ENCODE data around the gene MAGI2.
A peak's percentile ranks its signal among the peaks of the same experiment; 100 is the strongest.
"Not testable (repeated sequence)": the region's sequence is repeated elsewhere in the genome, so short reads cannot be mapped to it uniquely, and the experiment has no call there.

The MAGI2 gene

GRCh38 chr7:78240179-78240578, 1213.3 kb downstream of the MAGI2 start:
- not testable (repeated sequence) for H3K36me3 Mint-ChIP-seq; H3K27me3 Mint-ChIP-seq; H3K27ac Mint-ChIP-seq; ATAC-seq (replicated peaks); H3K4me3 Mint-ChIP-seq; H3K4me1 Mint-ChIP-seq; DNase-seq
- peaks cover 7 to 14% of the 10 kb centered on the region in 2 donors for H3K9me3 Mint-ChIP-seq

DNA sequence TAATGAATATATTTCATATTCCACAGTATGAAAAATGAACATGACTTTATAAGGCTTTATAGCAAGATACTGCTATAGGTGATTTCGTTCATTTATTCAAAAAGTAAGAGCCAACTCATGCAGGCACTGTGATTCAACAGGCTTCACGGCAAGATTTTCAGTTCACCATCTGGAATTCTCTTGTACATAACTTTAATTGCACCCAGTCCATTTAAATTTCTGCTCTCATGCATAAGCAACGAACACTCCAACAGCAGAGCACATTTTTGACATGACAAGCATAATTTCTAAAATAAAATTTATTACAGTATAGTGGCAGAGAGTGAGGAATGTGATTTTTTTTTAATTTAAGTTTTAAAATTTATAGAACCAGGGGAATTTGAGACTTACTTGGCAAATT, 1218.8 kb downstream of the MAGI2 start:
- H3K9me3 Mint-ChIP-seq = peaks cover 4 to 11% of the 10 kb centered on the region in 2 donors
- no peak for ATAC-seq (replicated peaks)
- no peaks in the 10 kb centered on the region for H3K36me3 Mint-ChIP-seq
- H3K4me3 Mint-ChIP-seq = no peak overlapping the region
- DNase-seq = no peak
- no peaks in the 10 kb centered on the region for H3K27me3 Mint-ChIP-seq
- no peaks in the 10 kb centered on the region for H3K4me1 Mint-ChIP-seq
- no peak overlapping the region for H3K27ac Mint-ChIP-seq

GRCh38 chr7:78232806-78233205, 1220.7 kb downstream of the MAGI2 start:
- H3K36me3 Mint-ChIP-seq = no peaks in the 10 kb centered on the region
- H3K9me3 Mint-ChIP-seq = peaks cover under 1 to 8% of the 10 kb centered on the region in 2 donors
- DNase-seq (no peak), ATAC-seq (replicated peaks) (no peak)
- peaks cover 0 to 5% of the 10 kb centered on the region in 2 donors for H3K27me3 Mint-ChIP-seq
- no peak overlapping the region for H3K4me3 Mint-ChIP-seq
- no peak overlapping the region for H3K27ac Mint-ChIP-seq
- no peaks in the 10 kb centered on the region for H3K4me1 Mint-ChIP-seq

DNA sequence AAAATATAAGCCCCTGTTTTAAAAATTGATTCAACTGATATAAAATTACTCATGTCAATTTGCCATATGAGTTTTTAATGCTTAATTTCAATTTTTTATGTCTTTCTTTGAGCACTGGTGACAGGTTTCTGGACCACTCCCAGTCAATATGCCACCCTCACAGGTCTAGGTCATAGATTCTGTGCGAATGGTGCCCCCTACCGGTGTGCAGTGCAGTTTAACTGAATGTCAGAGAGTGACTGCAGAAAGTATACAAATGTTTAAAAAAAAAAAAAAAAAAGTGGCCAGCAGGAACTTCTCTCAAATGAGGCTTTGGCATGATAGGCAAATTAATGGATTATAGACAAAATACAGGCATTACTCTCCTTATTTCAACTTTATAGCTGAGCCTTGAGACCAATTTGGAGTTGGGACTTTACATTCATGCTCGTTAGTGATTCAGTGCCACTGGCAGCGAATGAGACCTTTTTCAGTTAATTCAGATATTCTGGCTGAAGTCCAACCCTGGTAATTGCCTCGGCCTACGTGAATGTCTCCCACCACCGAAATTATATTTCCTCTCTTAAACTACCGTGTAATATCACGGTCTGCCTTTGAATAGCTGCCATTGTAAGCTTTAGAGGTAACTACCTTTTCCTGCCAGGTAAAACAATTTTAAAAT, 1227.3 kb downstream of the MAGI2 start:
- Mint-ChIP-seq H3K27ac (no peak overlapping the region), H3K4me3 (no peak overlapping the region), H3K27me3 (peaks cover under 1 to 5% of the 10 kb centered on the region in 2 donors), H3K4me1 (no peaks in the 10 kb centered on the region), H3K9me3 (no peaks in the 10 kb centered on the region), H3K36me3 (no peaks in the 10 kb centered on the region)
- peak; percentile 57 to 59 for ATAC-seq (replicated peaks)
- DNase-seq = peak; percentile 14

DNA sequence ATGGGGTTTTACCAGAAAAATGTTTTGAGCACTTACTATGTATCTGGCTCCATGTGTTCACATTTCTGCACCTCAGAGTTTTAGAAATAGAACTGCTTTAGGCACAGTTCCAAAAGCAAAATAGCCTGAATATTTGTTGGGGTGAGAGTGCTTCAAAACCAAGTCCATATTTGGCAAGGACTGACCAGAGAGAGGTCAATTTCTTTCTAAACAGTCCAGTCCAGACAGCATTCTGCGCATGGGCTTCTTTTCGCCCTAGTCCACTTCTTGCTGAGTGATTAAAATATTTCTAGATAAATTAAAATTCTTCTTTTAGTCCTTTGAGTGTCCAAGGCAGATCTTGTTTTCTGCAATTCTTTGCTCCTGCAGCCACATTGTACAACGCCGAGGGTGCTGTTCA, 1227.9 kb downstream of the MAGI2 start:
- DNase-seq (no peak), ATAC-seq (replicated peaks) (no peak)
- H3K4me3 Mint-ChIP-seq = no peak overlapping the region
- no peaks in the 10 kb centered on the region for H3K36me3 Mint-ChIP-seq
- H3K27me3 Mint-ChIP-seq = peaks cover 4 to 5% of the 10 kb centered on the region in 2 donors
- no peak overlapping the region for H3K27ac Mint-ChIP-seq
- H3K9me3 Mint-ChIP-seq = no peaks in the 10 kb centered on the region
- no peaks in the 10 kb centered on the region for H3K4me1 Mint-ChIP-seq

GRCh38 chr7:78224923-78225322, 1228.5 kb downstream of the MAGI2 start:
- ATAC-seq (replicated peaks) (no peak), DNase-seq (no peak)
- no peak overlapping the region for H3K27ac Mint-ChIP-seq
- H3K9me3 Mint-ChIP-seq = no peaks in the 10 kb centered on the region
- no peaks in the 10 kb centered on the region for H3K36me3 Mint-ChIP-seq
- H3K4me3 Mint-ChIP-seq = no peak overlapping the region
- peaks cover 4 to 5% of the 10 kb centered on the region in 2 donors for H3K27me3 Mint-ChIP-seq
- no peaks in the 10 kb centered on the region for H3K4me1 Mint-ChIP-seq

- ATAC-seq (replicated peaks) (no peak), DNase-seq (no peak)
- Mint-ChIP-seq H3K27ac (no peak overlapping the region), H3K4me1 (no peaks in the 10 kb centered on the region), H3K4me3 (no peak overlapping the region), H3K36me3 (no peaks in the 10 kb centered on the region), H3K9me3 (no peaks in the 10 kb centered on the region), H3K27me3 (peaks cover under 1 to 4% of the 10 kb centered on the region in 2 donors)
Observed at GRCh38 chr7:78223598-78223997, 1229.9 kb downstream of the MAGI2 start.

- H3K36me3 Mint-ChIP-seq = no peaks in the 10 kb centered on the region
- H3K27me3 Mint-ChIP-seq = peaks cover 0 to 4% of the 10 kb centered on the region in 2 donors
- H3K27ac Mint-ChIP-seq = no peak overlapping the region
- no peak for DNase-seq
- H3K4me1 Mint-ChIP-seq = no peaks in the 10 kb centered on the region
- no peak overlapping the region for H3K4me3 Mint-ChIP-seq
- no peak for ATAC-seq (replicated peaks)
- no peaks in the 10 kb centered on the region for H3K9me3 Mint-ChIP-seq
Observed at GRCh38 chr7:78222001-78222751, 1231.3 kb downstream of the MAGI2 start.

GRCh38 chr7:78220754-78221153, 1232.7 kb downstream of the MAGI2 start:
- no peak for DNase-seq
- Mint-ChIP-seq H3K27me3 (peaks cover 0 to 9% of the 10 kb centered on the region in 2 donors), H3K4me1 (no peaks in the 10 kb centered on the region), H3K4me3 (no peak overlapping the region), H3K36me3 (no peaks in the 10 kb centered on the region), H3K9me3 (no peaks in the 10 kb centered on the region), H3K27ac (no peak overlapping the region)
- ATAC-seq (replicated peaks) = no peak

GRCh38 chr7:78218876-78219275, 1234.6 kb downstream of the MAGI2 start:
- no peak for ATAC-seq (replicated peaks)
- Mint-ChIP-seq H3K4me3 (no peak overlapping the region), H3K36me3 (no peaks in the 10 kb centered on the region), H3K4me1 (no peaks in the 10 kb centered on the region), H3K27me3 (peaks cover 0 to 9% of the 10 kb centered on the region in 2 donors), H3K27ac (no peak overlapping the region), H3K9me3 (no peaks in the 10 kb centered on the region)
- no peak for DNase-seq

DNA sequence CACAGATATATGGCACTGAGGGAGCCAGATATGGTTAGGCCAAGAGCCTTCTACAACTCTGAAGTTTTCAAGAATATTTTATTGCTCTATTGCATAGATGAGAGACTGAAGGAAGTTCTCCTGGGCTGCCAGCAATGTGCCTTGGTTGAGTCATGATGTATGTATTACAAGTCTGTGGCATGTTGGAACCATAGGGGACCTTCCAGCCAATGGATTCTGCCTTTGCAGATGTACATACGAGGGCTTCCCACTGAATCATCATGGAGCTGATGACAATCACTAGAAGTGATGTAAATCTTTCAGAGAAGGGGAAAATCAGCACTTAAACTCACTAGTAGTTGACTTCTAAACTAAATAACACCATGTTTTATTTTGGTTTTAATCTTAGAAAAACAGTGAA, 1235.4 kb downstream of the MAGI2 start:
- Mint-ChIP-seq H3K9me3 (no peaks in the 10 kb centered on the region), H3K27me3 (peaks cover 0 to 9% of the 10 kb centered on the region in 2 donors), H3K4me3 (no peak overlapping the region), H3K27ac (no peak overlapping the region), H3K4me1 (no peaks in the 10 kb centered on the region), H3K36me3 (no peaks in the 10 kb centered on the region)
- DNase-seq (no peak), ATAC-seq (replicated peaks) (no peak)

DNA sequence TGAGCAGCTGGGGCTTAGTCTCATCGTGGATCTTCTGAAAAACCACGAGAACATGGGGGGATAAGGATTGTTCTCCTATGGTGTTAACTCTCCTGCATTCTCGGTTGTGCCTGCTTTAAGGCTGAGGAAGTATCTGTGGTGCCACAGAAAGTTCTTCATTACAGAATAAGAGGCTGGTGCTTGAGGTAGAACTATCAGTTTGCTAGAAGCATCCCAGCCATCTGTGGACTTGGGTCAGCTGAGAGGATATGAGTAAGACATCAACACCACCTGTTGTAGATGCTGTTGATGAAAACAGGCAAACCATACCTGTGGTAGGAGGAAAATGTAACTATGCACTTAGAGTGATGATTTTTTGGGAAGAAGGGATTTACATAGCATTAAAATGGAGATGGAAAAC, 1238.3 kb downstream of the MAGI2 start:
- peaks cover 0 to 5% of the 10 kb centered on the region in 2 donors for H3K27me3 Mint-ChIP-seq
- ATAC-seq (replicated peaks) (no peak), DNase-seq (no peak)
- no peaks in the 10 kb centered on the region for H3K9me3 Mint-ChIP-seq
- no peak overlapping the region for H3K27ac Mint-ChIP-seq
- no peaks in the 10 kb centered on the region for H3K36me3 Mint-ChIP-seq
- H3K4me1 Mint-ChIP-seq = no peaks in the 10 kb centered on the region
- H3K4me3 Mint-ChIP-seq = no peak overlapping the region

DNA sequence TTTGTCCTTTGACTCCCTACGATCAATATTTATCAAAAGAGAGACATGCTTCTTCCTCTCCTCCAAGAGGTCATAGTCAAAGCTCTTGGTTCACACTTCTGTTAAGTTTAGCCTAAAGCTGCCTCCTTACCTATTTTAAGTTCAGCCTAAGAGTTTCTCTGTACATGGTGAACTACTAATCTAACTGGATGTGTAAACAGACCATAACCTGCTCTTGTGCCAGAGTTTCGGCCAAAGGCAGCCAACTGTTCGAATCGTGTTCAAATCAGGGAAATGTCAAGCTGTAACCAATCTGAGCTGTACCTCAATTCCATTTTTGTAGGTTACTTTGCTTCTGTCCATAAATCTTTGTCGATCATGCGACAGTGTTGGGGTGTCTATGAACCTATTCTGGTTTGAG, 1240.1 kb downstream of the MAGI2 start:
- H3K27ac Mint-ChIP-seq = no peak overlapping the region
- no peak for ATAC-seq (replicated peaks)
- H3K9me3 Mint-ChIP-seq = peaks cover 0 to 2% of the 10 kb centered on the region in 2 donors

GRCh38 chr7:78212476-78213060, 1240.9 kb downstream of the MAGI2 start:
- no peaks in the 10 kb centered on the region for H3K4me1 Mint-ChIP-seq
- ATAC-seq (replicated peaks) = no peak
- peaks cover 0 to 2% of the 10 kb centered on the region in 2 donors for H3K9me3 Mint-ChIP-seq
- H3K4me3 Mint-ChIP-seq = no peak overlapping the region
- no peak for DNase-seq
- no peaks in the 10 kb centered on the region for H3K36me3 Mint-ChIP-seq
- peaks cover 0 to 5% of the 10 kb centered on the region in 2 donors for H3K27me3 Mint-ChIP-seq
- no peak overlapping the region for H3K27ac Mint-ChIP-seq

More for the DNA sequence above, 1240.1 kb downstream of the MAGI2 start:
- no peak for DNase-seq
- Mint-ChIP-seq H3K36me3 (no peaks in the 10 kb centered on the region), H3K27me3 (peaks cover 0 to 5% of the 10 kb centered on the region in 2 donors), H3K4me3 (no peak overlapping the region), H3K4me1 (no peaks in the 10 kb centered on the region)

DNA sequence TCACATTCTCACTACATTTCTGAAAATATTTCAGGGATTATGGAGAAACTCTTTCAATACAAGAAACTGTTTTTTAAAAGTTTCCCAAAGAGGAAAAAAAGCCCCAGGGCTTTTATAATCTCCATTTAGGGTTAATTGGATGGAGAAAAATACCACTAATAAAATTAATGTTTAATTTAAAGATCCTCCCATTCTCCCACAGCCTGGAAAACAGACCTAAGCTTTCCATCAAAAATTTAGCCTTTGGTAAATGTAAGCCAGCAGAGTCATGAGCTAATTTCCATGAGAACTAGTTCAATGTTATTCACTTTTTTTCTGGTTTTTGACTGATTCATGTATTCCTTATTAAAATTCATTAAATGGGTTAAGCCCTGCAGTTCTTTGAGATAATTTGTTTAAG, 1246.2 kb downstream of the MAGI2 start:
- Mint-ChIP-seq H3K4me3 (no peak overlapping the region), H3K9me3 (peaks cover 0 to 2% of the 10 kb centered on the region in 2 donors), H3K36me3 (no peaks in the 10 kb centered on the region), H3K27me3 (no peaks in the 10 kb centered on the region), H3K27ac (no peak overlapping the region), H3K4me1 (no peaks in the 10 kb centered on the region)
- ATAC-seq (replicated peaks) = no peak
- DNase-seq = no peak
